PC-9 (cell line): ENCODE results near the gene SCGB3A2. TPM values are rescaled to one million over a fixed set of nuclear protein-coding genes. Genes with fewer than 3 reads are reported as not detected.

Source experiments
- BruUV-seq: library from RNA; stranded (reverse); fragments of 400-500 nt; replicated peaks from 2 replicates; lab custom pipeline; 2021; lab: Mats Ljungman, UMichigan
- CTCF ChIA-PET: fragments of 300-600 bp; sonication (Branson Sonifier 250); formaldehyde crosslinking; loops from one replicate; lab custom pipeline; 2022; ENCODE audit warnings: antibody characterized with exemption; lab: Charles Lee
- POLR2A ChIA-PET: fragments of 300-600 bp; sonication (Branson Sonifier 250); formaldehyde crosslinking; loops from one replicate; lab custom pipeline; 2022; ENCODE audit warnings: antibody characterized with exemption; ENCODE audit not compliant: unreplicated experiment; lab: Charles Lee
- DNase-seq, 2 experiments: peaks; one replicate each; pipeline versions ENCODE4 v3.0.0 to v3.0.0-alpha.2; 2015 to 2022; ENCODE audit warnings: mixed read lengths in 1 of 2
- H2AFZ ChIP-seq: fragments of 200-600 bp; sonication (generic); 2 replicates; pipeline ENCODE4 v1.8.1; 2017; ENCODE audit warnings: antibody characterized with exemption
- H3F3A ChIP-seq: fragments of 200-600 bp; sonication (generic); 2 replicates; pipeline ENCODE4 v1.8.1; 2017; ENCODE audit warnings: antibody characterized with exemption, mild to moderate bottlenecking, low read depth; ENCODE audit not compliant: insufficient read depth
- H3K27ac ChIP-seq: fragments of 200-600 bp; sonication (generic); 2 replicates; pipeline ENCODE4 v1.6.1; 2016; ENCODE audit warnings: mixed run types
- H3K27me3 ChIP-seq: fragments of 200-600 bp; sonication (generic); 2 replicates; pipeline ENCODE4 v1.6.1; 2016; ENCODE audit warnings: low read depth, mixed run types; ENCODE audit not compliant: insufficient read depth
- H3K36me3 ChIP-seq: fragments of 200-600 bp; sonication (generic); 2 replicates; pipeline ENCODE4 v1.6.1; 2016; ENCODE audit warnings: low read depth, mixed run types
- H3K4me1 ChIP-seq: fragments of 200-600 bp; sonication (generic); replicated peaks from 2 replicates; pipeline ENCODE4 v1.6.1; 2016; ENCODE audit warnings: mixed run types; ENCODE audit not compliant: insufficient read depth
- H3K4me2 ChIP-seq: fragments of 200-600 bp; sonication (generic); 2 replicates; pipeline ENCODE4 v1.6.1; 2017; ENCODE audit warnings: mixed run types
- H3K4me3 ChIP-seq: fragments of 200-600 bp; sonication (generic); 2 replicates; pipeline ENCODE4 v1.6.1; 2016; ENCODE audit warnings: mixed run types
- H3K79me2 ChIP-seq: fragments of 200-600 bp; sonication (generic); 2 replicates; pipeline ENCODE4 v1.6.1; 2017; ENCODE audit warnings: low read depth, mixed run types
- H3K9me2 ChIP-seq: fragments of 200-600 bp; sonication (generic); 2 replicates; pipeline ENCODE4 v1.8.1; 2017; ENCODE audit warnings: mild to moderate bottlenecking; ENCODE audit not compliant: insufficient read depth
- H3K9me3 ChIP-seq: fragments of 200-600 bp; sonication (generic); 2 replicates; pipeline ENCODE4 v1.8.1; 2016; ENCODE audit warnings: low read depth; ENCODE audit not compliant: insufficient read depth
- H4K20me1 ChIP-seq: fragments of 200-600 bp; sonication (generic); 2 replicates; pipeline ENCODE4 v1.8.1; 2017; ENCODE audit not compliant: insufficient read depth
- CTCF ChIP-seq: fragments of 200-600 bp; sonication (generic); conservative IDR thresholded peaks from 2 replicates; pipeline ENCODE4 v1.6.1; 2017; ENCODE audit warnings: mixed run types, antibody characterized with exemption, mild to moderate bottlenecking, moderate library complexity
- EZH2 ChIP-seq: fragments of 200-600 bp; sonication (generic); IDR thresholded peaks from 2 replicates; pipeline ENCODE4 v1.8.0; 2017; ENCODE audit warnings: antibody characterized with exemption, low read depth
- intact Hi-C: fragments of 100-400 bp; cut with micrococcal nuclease; formaldehyde crosslinking; loops from one replicate; pipeline ENCODE4 v1.10.0; 2022; ENCODE audit not compliant: unreplicated experiment
- total RNA-seq: library from RNA; stranded (reverse); gene quantifications from 2 replicates; pipeline ENCODE4 v1.2.3, GENCODE V29; 2021

SCGB3A2 gene
- total RNA-seq, 1 experiment from 2014 or later = not detected

GRCh38 chr5:147925020-147925419 is 46.5 kb downstream of the SCGB3A2 start:
- TF ChIP-seq EZH2 = no peak
- TF ChIP-seq CTCF = no peak

GRCh38 chr5:147927901-147928300 is 49.4 kb downstream of the SCGB3A2 start:
- H3K27ac ChIP-seq = no peak overlapping the region
- no peak overlapping the region for H3K4me3 ChIP-seq
- POLR2A ChIA-PET = interaction anchor here (0.6 kb wide), 1 partner anchor 237 kb away, joined by 4 read pairs; no protein-coding TSS in a partner anchor
- no peaks in the 10 kb centered on the region for H3F3A ChIP-seq
- H2AFZ ChIP-seq = no peak overlapping the region
- no peaks in the 10 kb centered on the region for H4K20me1 ChIP-seq
- no peaks in the 10 kb centered on the region for H3K4me1 ChIP-seq
- DNase-seq = no peak
- no peaks in the 10 kb centered on the region for H3K27me3 ChIP-seq
- intact Hi-C loops = no loop called here
- no peak for TF ChIP-seq CTCF
- no peak for TF ChIP-seq EZH2
- peaks cover 5% of the 10 kb centered on the region; the same call in 1 of the 2 replicates for H3K9me3 ChIP-seq
- CTCF ChIA-PET = no interaction called here
- H3K4me2 ChIP-seq = no peak overlapping the region
- no TSS peak for BruUV-seq
- H3K79me2 ChIP-seq = no peaks in the 10 kb centered on the region
- H3K36me3 ChIP-seq = no peaks in the 10 kb centered on the region
- H3K9me2 ChIP-seq = no peaks in the 10 kb centered on the region

More at GRCh38 chr5:147925020-147925419, 46.5 kb downstream of the SCGB3A2 start:
- no peaks in the 10 kb centered on the region for H3K4me1 ChIP-seq
- no peak overlapping the region for H3K27ac ChIP-seq
- H2AFZ ChIP-seq = no peak overlapping the region
- ChIA-PET CTCF (no interaction called here), POLR2A (no interaction called here)
- no peaks in the 10 kb centered on the region for H3K36me3 ChIP-seq
- H3K4me2 ChIP-seq = no peak overlapping the region
- no peaks in the 10 kb centered on the region for H3F3A ChIP-seq
- H3K79me2 ChIP-seq = no peaks in the 10 kb centered on the region
- H3K9me2 ChIP-seq = no peaks in the 10 kb centered on the region
- no peak overlapping the region for H3K4me3 ChIP-seq
- no peaks in the 10 kb centered on the region for H3K9me3 ChIP-seq
- intact Hi-C loops = no loop called here
- DNase-seq = no peak
- no peaks in the 10 kb centered on the region for H3K27me3 ChIP-seq
- no peaks in the 10 kb centered on the region for H4K20me1 ChIP-seq
- BruUV-seq = no TSS peak

- no peaks in the 10 kb centered on the region for H4K20me1 ChIP-seq
- no peaks in the 10 kb centered on the region for H3K4me1 ChIP-seq
- POLR2A ChIA-PET = interaction anchor here (0.6 kb wide), 1 partner anchor 16 kb away, joined by 3 read pairs; no protein-coding TSS in a partner anchor
- H2AFZ ChIP-seq = no peak overlapping the region
- H3K9me2 ChIP-seq = no peaks in the 10 kb centered on the region
- H3K27ac ChIP-seq = no peak overlapping the region
- H3K79me2 ChIP-seq = no peaks in the 10 kb centered on the region
- no peak overlapping the region for H3K4me3 ChIP-seq
- intact Hi-C loops = no loop called here
- H3K27me3 ChIP-seq = no peaks in the 10 kb centered on the region
- H3K36me3 ChIP-seq = no peaks in the 10 kb centered on the region
- BruUV-seq = no TSS peak
- no peak overlapping the region for H3K4me2 ChIP-seq
- TF ChIP-seq CTCF = no peak
- no peak for TF ChIP-seq EZH2
- H3K9me3 ChIP-seq = peaks cover 5% of the 10 kb centered on the region; the same call in 1 of the 2 replicates
- H3F3A ChIP-seq = 0 out of 2 replicates have a peak, but pooled peaks cover 4% of the 10 kb centered on the region
- CTCF ChIA-PET = no interaction called here
- no peak for DNase-seq
These were observed 52.3 kb downstream of the SCGB3A2 start for GRCh38 chr5:147930769-147931168.

Other genes starting within 250 kb of the SCGB3A2 start
- gene JAKMIP2, start 96.0 kb upstream of the SCGB3A2 start, total RNA-seq = not detected in 2 replicates
- not detected in 2 replicates for gene SPINK1, start 47.0 kb upstream of the SCGB3A2 start, total RNA-seq
- gene C5orf46, start 27.8 kb downstream of the SCGB3A2 start, total RNA-seq = 1.0 TPM in 1 of 2 replicates, not detected in the other
- 0.13 TPM in 1 of 2 replicates, not detected in the other for gene SPINK5, start 185.3 kb downstream of the SCGB3A2 start, total RNA-seq